IgD-negative memory B cell (primary cell): ENCODE results near the gene NSFL1C. TPM values are rescaled to one million over a fixed set of nuclear protein-coding genes. Genes with fewer than 3 reads are reported as not detected.

ENCODE experiments used
- polyA plus RNA-seq: library from polyadenylated mRNA; unstranded; fragments of 300-500 nt; fragmentation: Illumina TruSeq; gene quantifications from one replicate; pipeline ENCODE4 v1.2.3, GENCODE V29; 2021

The NSFL1C gene
- polyA plus RNA-seq, 1 donor from 2014 or later = 112 TPM

Other genes with a start within 250 kb of the NSFL1C start
- gene RAD21L1, start 240.8 kb downstream of the NSFL1C start, polyA plus RNA-seq = not detected
- 1.3 TPM for gene SNPH, start 200.6 kb downstream of the NSFL1C start, polyA plus RNA-seq
- gene SDCBP2, start 137.7 kb downstream of the NSFL1C start, polyA plus RNA-seq = 0.91 TPM
- 36.1 TPM for gene FKBP1A, start 73.8 kb downstream of the NSFL1C start, polyA plus RNA-seq
- gene SIRPB2, start 24.6 kb upstream of the NSFL1C start, polyA plus RNA-seq = 0.15 TPM
- not detected for gene SIRPD, start 90.9 kb upstream of the NSFL1C start, polyA plus RNA-seq
- 2.0 TPM for gene SIRPB1, start 153.2 kb upstream of the NSFL1C start, polyA plus RNA-seq
- gene SIRPG, start 190.9 kb upstream of the NSFL1C start, polyA plus RNA-seq = 3.2 TPM